ENCODE results near the gene SSR2.

DNA sequence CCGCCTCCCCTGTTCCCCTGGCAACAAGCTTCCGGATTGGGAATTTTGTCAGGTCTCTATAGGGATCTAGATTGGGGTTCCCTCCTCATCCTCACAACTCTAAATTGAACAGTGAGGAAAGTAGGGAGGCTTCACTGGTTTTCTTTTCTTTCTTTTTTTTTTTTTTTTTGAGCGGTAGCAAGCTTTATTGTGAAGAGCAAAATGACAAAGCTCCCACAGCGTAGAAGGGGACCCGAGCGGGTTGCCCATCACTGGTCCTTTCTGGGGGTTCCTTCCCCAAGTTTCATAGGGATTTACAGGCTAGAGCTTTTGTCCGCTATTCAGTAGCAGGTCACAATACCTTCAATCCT is 52.7 kb downstream of the SSR2 start:
- TF ChIP-seq, protein P1, sequence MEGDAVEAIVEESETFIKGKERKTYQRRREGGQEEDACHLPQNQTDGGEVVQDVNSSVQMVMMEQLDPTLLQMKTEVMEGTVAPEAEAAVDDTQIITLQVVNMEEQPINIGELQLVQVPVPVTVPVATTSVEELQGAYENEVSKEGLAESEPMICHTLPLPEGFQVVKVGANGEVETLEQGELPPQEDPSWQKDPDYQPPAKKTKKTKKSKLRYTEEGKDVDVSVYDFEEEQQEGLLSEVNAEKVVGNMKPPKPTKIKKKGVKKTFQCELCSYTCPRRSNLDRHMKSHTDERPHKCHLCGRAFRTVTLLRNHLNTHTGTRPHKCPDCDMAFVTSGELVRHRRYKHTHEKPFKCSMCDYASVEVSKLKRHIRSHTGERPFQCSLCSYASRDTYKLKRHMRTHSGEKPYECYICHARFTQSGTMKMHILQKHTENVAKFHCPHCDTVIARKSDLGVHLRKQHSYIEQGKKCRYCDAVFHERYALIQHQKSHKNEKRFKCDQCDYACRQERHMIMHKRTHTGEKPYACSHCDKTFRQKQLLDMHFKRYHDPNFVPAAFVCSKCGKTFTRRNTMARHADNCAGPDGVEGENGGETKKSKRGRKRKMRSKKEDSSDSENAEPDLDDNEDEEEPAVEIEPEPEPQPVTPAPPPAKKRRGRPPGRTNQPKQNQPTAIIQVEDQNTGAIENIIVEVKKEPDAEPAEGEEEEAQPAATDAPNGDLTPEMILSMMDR (IDR thresholded peaks at IDR 0.05 in 8 of 11, conservative IDR thresholded peaks at IDR 0.05 in 3 of 11) = no peak
- TF ChIP-seq POLR2A (IDR thresholded peaks at IDR 0.05) (no peak), POLR2AphosphoS5 (IDR thresholded peaks at IDR 0.05) (no peak)
